Endothelial cell of umbilical vein (primary cell): ENCODE results near the gene QPCT. TPM values are rescaled to one million over a fixed set of nuclear protein-coding genes. Genes with fewer than 3 reads are reported as not detected.
A peak's percentile ranks its signal among the peaks of the same experiment; 100 is the strongest.
"Not testable (repeated sequence)": the region's sequence is repeated elsewhere in the genome, so short reads cannot be mapped to it uniquely, and the experiment has no call there.

Source experiments
- Bru-seq: library from RNA; stranded (reverse); fragments of 400-500 nt; gene quantifications from one replicate; lab custom pipeline; 2021; lab: Mats Ljungman, UMichigan
- BruChase-seq, 2 experiments: library from RNA; stranded (reverse); fragments of 400-500 nt; gene quantifications; one replicate each; lab custom pipeline; 2021; lab: Mats Ljungman, UMichigan
- BruUV-seq: library from RNA; stranded (reverse); fragments of 400-500 nt; replicated peaks from 2 replicates; lab custom pipeline; 2021; lab: Mats Ljungman, UMichigan
- CTCF ChIA-PET: fragments of 300-600, 350-600 bp; sonication (Branson Sonifier 250); formaldehyde crosslinking; loops from one replicate; lab custom pipeline; 2021; ENCODE audit warnings: antibody characterized with exemption, inconsistent platforms; lab: Charles Lee
- POLR2A ChIA-PET: fragments of 300-600, 350-600 bp; sonication (Branson Sonifier 250); formaldehyde crosslinking; loops from one replicate; lab custom pipeline; 2021; ENCODE audit warnings: antibody characterized with exemption, inconsistent platforms; lab: Charles Lee
- DNase-seq: peaks from one replicate; pipeline ENCODE4 v3.0.0-alpha.2; 2011; ENCODE audit warnings: low read depth, low spot score
- FAIRE-seq: peaks from 2 replicates; lab custom pipeline; 2011; peaks lifted over from hg19 to GRCh38; lab: Jason Lieb, UNC
- H2AFZ ChIP-seq: 2 replicates; pipeline ENCODE4 v1.6.0; 2012; ENCODE audit warnings: low read depth, low read length, control low read depth, inconsistent platforms
- H3K27ac ChIP-seq: 2 replicates; pipeline ENCODE4 v1.5.1; 2011; ENCODE audit warnings: low read depth, mild to moderate bottlenecking, control low read depth, low read length, moderate library complexity; ENCODE audit not compliant: insufficient read depth
- H3K27me3 ChIP-seq, 2 experiments: 2 replicates each; pipeline versions ENCODE4 v1.6.0 to v1.6.1; 2011; ENCODE audit warnings: low read length in 2 of 2, mixed read lengths in 1 of 2; ENCODE audit not compliant: control insufficient read depth in 2 of 2, insufficient read depth in 2 of 2
- H3K36me3 ChIP-seq, 2 experiments: 2 replicates in 1 of 2; 3 replicates in 1 of 2; pipeline ENCODE4 v1.5.1; 2011; ENCODE audit warnings: low read length in 2 of 2, mild to moderate bottlenecking in 1 of 2, moderate library complexity in 1 of 2; ENCODE audit not compliant: control insufficient read depth in 2 of 2, insufficient read depth in 2 of 2; ENCODE audit errors: extremely low read depth in 1 of 2
- H3K4me1 ChIP-seq: 3 replicates; pipeline ENCODE4 v1.5.1; 2011; ENCODE audit warnings: mild to moderate bottlenecking, low read length; ENCODE audit not compliant: control insufficient read depth, insufficient read depth; ENCODE audit errors: extremely low read depth
- H3K4me2 ChIP-seq: 2 replicates; pipeline ENCODE4 v1.6.1; 2011; ENCODE audit warnings: low read length, control low read depth, mixed read lengths; ENCODE audit not compliant: insufficient read depth
- H3K4me3 ChIP-seq, 3 experiments: fragments of 200-600 bp in 1 of 3; sonication (generic), shearing (Covaris generic) in 1 of 3; replicated peaks in 1 of 3; 2 replicates each; pipeline ENCODE4 v1.5.1; 2011 to 2016; ENCODE audit warnings: control low read depth in 3 of 3, low read length in 3 of 3, mild to moderate bottlenecking in 2 of 3, inconsistent platforms in 1 of 3, low read depth in 1 of 3, moderate library complexity in 1 of 3; ENCODE audit not compliant: insufficient read depth in 1 of 3
- H3K79me2 ChIP-seq: 2 replicates; pipeline ENCODE4 v1.6.0; 2012; ENCODE audit warnings: low read length, inconsistent platforms; ENCODE audit not compliant: control insufficient read depth, insufficient read depth
- H3K9ac ChIP-seq: replicated peaks from 2 replicates; pipeline ENCODE3; 2011; ENCODE audit warnings: low read length, control low read depth; ENCODE audit not compliant: insufficient read depth; ENCODE audit errors: extremely low read depth
- H3K9me1 ChIP-seq: replicated peaks from 3 replicates; pipeline ENCODE4 v1.6.0; 2011; ENCODE audit warnings: mild to moderate bottlenecking, low read length; ENCODE audit not compliant: control insufficient read depth, insufficient read depth; ENCODE audit errors: extremely low read depth
- H3K9me3 ChIP-seq: replicated peaks from 2 replicates; pipeline ENCODE4 v1.5.1; 2012; ENCODE audit warnings: low read length, inconsistent platforms; ENCODE audit not compliant: control insufficient read depth, insufficient read depth
- H4K20me1 ChIP-seq: replicated peaks from 2 replicates; pipeline ENCODE3; 2011; ENCODE audit warnings: mild to moderate bottlenecking, low read length; ENCODE audit not compliant: control insufficient read depth, insufficient read depth; ENCODE audit errors: extremely low read depth
- CTCF ChIP-seq, 2 donors: IDR thresholded peaks; 1 replicate in 1 of 2; 2 replicates in 1 of 2; pipeline ENCODE4 v1.5.1; 2011; ENCODE audit warnings: low read length in 2 of 2, mild to moderate bottlenecking in 2 of 2, moderate library complexity in 2 of 2, control low read depth in 1 of 2, inconsistent platforms in 1 of 2, low read depth in 1 of 2; ENCODE audit not compliant: insufficient read depth in 1 of 2; ENCODE audit errors: extremely low read depth in 1 of 2
- EZH2 ChIP-seq: IDR thresholded peaks from 2 replicates; pipeline ENCODE4 v1.6.1; 2012; ENCODE audit warnings: borderline replicate concordance, low read depth, mild to moderate bottlenecking, moderate library complexity, low read length, inconsistent platforms; ENCODE audit not compliant: severe bottlenecking
- FOS ChIP-seq: IDR thresholded peaks from 2 replicates; pipeline ENCODE4 v1.6.1; 2011; ENCODE audit warnings: mild to moderate bottlenecking, low read length, moderate library complexity, borderline replicate concordance; ENCODE audit not compliant: insufficient read depth
- GATA2 ChIP-seq: IDR thresholded peaks from 2 replicates; pipeline ENCODE4 v1.7.0; 2011; ENCODE audit warnings: low read depth, mild to moderate bottlenecking, moderate library complexity, mixed read lengths, low read length; ENCODE audit not compliant: insufficient read length, insufficient read depth
- MAX ChIP-seq: IDR thresholded peaks from 2 replicates; pipeline ENCODE4 v1.6.1; 2011; ENCODE audit not compliant: insufficient read depth, insufficient read length
- MYC ChIP-seq: IDR thresholded peaks from one replicate; pipeline ENCODE4 v1.6.1; 2011; ENCODE audit warnings: mild to moderate bottlenecking, low read depth, low read length
- POLR2A ChIP-seq: IDR thresholded peaks from 2 replicates; pipeline ENCODE4 v1.6.1; 2012; ENCODE audit warnings: low read depth, mild to moderate bottlenecking, control low read depth, low read length
- POLR2AphosphoS5 ChIP-seq: IDR thresholded peaks from 2 replicates; pipeline ENCODE4 v1.6.1; 2012; ENCODE audit warnings: low read depth, mild to moderate bottlenecking, control low read depth, low read length, moderate library complexity; ENCODE audit not compliant: insufficient read depth
- dilution Hi-C: fragments of 300-500 bp; cut with MboI; formaldehyde crosslinking; loops from one replicate; pipeline ENCODE4 v1.15.0; 2019; ENCODE audit warnings: low sequenced_read_pairs; ENCODE audit not compliant: extremely low pct_ligation_motif_present
- intact Hi-C: fragments of 100-400 bp; cut with micrococcal nuclease; formaldehyde crosslinking; loops from one replicate; pipeline ENCODE4 v1.10.0; 2022
- long read RNA-seq: library from polyadenylated mRNA; stranded (forward); transcript quantifications from one replicate; pipeline ENCODE4 v2.0.0, GENCODE V29; 2021
- polyA minus RNA-seq, 3 experiments: library from RNA; depleted of rRNA, polyadenylated mRNA; stranded (reverse); fragments of >200 nt; gene quantifications; 1 replicate in 1 of 3; 2 replicates in 2 of 3; pipeline ENCODE4 v1.2.3, GENCODE V29; 2011
- polyA plus RNA-seq, 4 experiments: library from polyadenylated mRNA; depleted of rRNA in 3 of 4; stranded (reverse) in 3 of 4; unstranded in 1 of 4; fragments of >200 nt; gene quantifications; 2 replicates each; pipeline versions ENCODE4 v1.2.1 to v1.2.3, GENCODE V29; 2011 to 2012; ENCODE audit warnings: missing spikeins in 1 of 4
- total RNA-seq: library from RNA; stranded (reverse); gene quantifications from 2 replicates; pipeline ENCODE4 v1.2.3, GENCODE V29; 2021

QPCT gene
- total RNA-seq (12.8 and 14.3 TPM in 2 replicates), polyA plus RNA-seq (17.2 and 20.6 TPM in 2 replicates), polyA minus RNA-seq (20.2 and 26.9 TPM in 2 replicates), Bru-seq, nascent RNA (percentile 40 among the genes with signal in this experiment), BruChase-seq, experiment 1, labeled RNA remaining after a 6-hour chase (percentile 48 among the genes with signal in this experiment), BruChase-seq, experiment 2, labeled RNA remaining after a 2-hour chase (percentile 39 among the genes with signal in this experiment)
- polyA plus RNA-seq (2011; cell fraction: cytosol; rRNA removed): 15.0 and 15.4 TPM in 2 replicates
- 8.5 TPM in 2 replicates for polyA plus RNA-seq (2011; cell fraction: nucleus; rRNA removed)
- polyA plus RNA-seq (2012): 10.8 and 21.0 TPM in 2 replicates
- polyA minus RNA-seq (2011; cell fraction: cytosol; rRNA and poly(A)+ RNA removed): not detected
- polyA minus RNA-seq (2011; cell fraction: nucleus; rRNA and poly(A)+ RNA removed): 6.6 and 6.9 TPM in 2 replicates
- long read RNA-seq, transcript QPCT-201 (7 exons, 1,739 nt): major isoform, 88 of 94 reads
- long read RNA-seq, partial matches to known transcripts: 3 of 94 reads
- long read RNA-seq, other reads (novel, unspliced or antisense): 1 of 94 reads

GRCh38 chr2:37344453-37345361, at the start of gene QPCT:
Gene QPCT (plus strand): TSS chr2:37344630. CDS start chr2:37344732, 102 bp downstream.
- TSS peak; percentile 40 for BruUV-seq
- Histone ChIP-seq H3K4me2 (peak within 1 kb of the TSS; percentile 62), H4K20me1 (no peaks in the 10 kb centered on the region), H3K9me1 (no peaks in the 10 kb centered on the region), H2AFZ (peak within 1 kb of the TSS; percentile 90), H3K36me3 (no peaks in the 10 kb centered on the region), H3K9me3 (no peaks in the 10 kb centered on the region), H3K27ac (peak within 1 kb of the TSS; percentile 46), H3K79me2 (no peaks in the 10 kb centered on the region), H3K4me1 (peaks cover 17% of the 10 kb centered on the region), H3K4me3 (peak within 1 kb of the TSS; percentile 9 to 54 (median 53)), H3K27me3 (no peaks in the 10 kb centered on the region), H3K9ac (peak within 1 kb of the TSS; percentile 72)
- DNase-seq: peak; percentile 39
- no peak for TF ChIP-seq POLR2A
- no peak for TF ChIP-seq CTCF (IDR thresholded peaks at IDR 0.05; ENCODE audit: extremely low read depth in 1 of 2, insufficient read depth in 1 of 2, low read depth in 1 of 2, low read length in 2 of 2)
- no peak for TF ChIP-seq EZH2
- TF ChIP-seq POLR2AphosphoS5: peak; percentile 46
- TF ChIP-seq GATA2: peak; percentile 77
- TF ChIP-seq MAX: no peak
- TF ChIP-seq FOS: no peak
- TF ChIP-seq MYC: no peak
- dilution Hi-C loops (no loop called here), intact Hi-C loops (loop anchor here (5.0 kb wide), 1 partner anchor 533 kb away; no protein-coding TSS in a partner anchor)
- POLR2A ChIA-PET: no interaction called here
- CTCF ChIA-PET: interaction anchor here (0.7 to 2.8 kb wide), 5 partner anchors 8 to 644 kb away, joined by 3 to 25 read pairs (median 10); no protein-coding TSS in a partner anchor
- FAIRE-seq: no peak

GRCh38 chr2:37294858-37295257, 49.6 kb upstream of the QPCT start:
- dilution Hi-C loops, CTCF ChIA-PET, H4K20me1 ChIP-seq, H3K9me3 ChIP-seq, H3K4me2 ChIP-seq, DNase-seq, H3K27me3 ChIP-seq, POLR2A ChIA-PET, H3K9me1 ChIP-seq, H3K9ac ChIP-seq, FAIRE-seq, H3K4me3 ChIP-seq, H3K4me1 ChIP-seq, intact Hi-C loops, H2AFZ ChIP-seq, BruUV-seq, H3K27ac ChIP-seq, H3K36me3 ChIP-seq: not testable (repeated sequence)
- H3K79me2 ChIP-seq: peaks cover 50% of the 10 kb centered on the region
